Thyroid gland (tissue), 4 donors: Measurements from ENCODE around the gene C6orf141. TPM values are rescaled to one million over a fixed set of nuclear protein-coding genes. Genes with fewer than 3 reads are reported as not detected.
"Not testable (repeated sequence)": the region's sequence is repeated elsewhere in the genome, so short reads cannot be mapped to it uniquely, and the experiment has no call there.

Experiments
- DNase-seq, 2 donors: peaks; one replicate each; pipeline ENCODE4 v3.0.0-alpha.2; 2019
- H3K27ac ChIP-seq, 3 donors: fragments of 200-600 bp; sonication (generic); 1 replicate in 2 of 3; 2 replicates in 1 of 3; pipeline ENCODE4 v1.5.1; 2016 to 2019; ENCODE audit warnings: mild to moderate bottlenecking in 1 of 3, moderate library complexity in 1 of 3
- H3K27me3 ChIP-seq: fragments of 200-600 bp; sonication (generic); one replicate; pipeline ENCODE4 v1.5.1; 2019
- H3K36me3 ChIP-seq, 2 donors: fragments of 200-600 bp; sonication (generic); one replicate each; pipeline ENCODE4 v1.5.1; 2016 to 2019
- H3K4me1 ChIP-seq, 2 donors: fragments of 200-600 bp; sonication (generic); one replicate each; pipeline ENCODE4 v1.5.1; 2017 to 2019
- H3K4me3 ChIP-seq, 3 donors: fragments of 200-600 bp; sonication (generic); replicated peaks in 1 of 3; 1 replicate in 2 of 3; 2 replicates in 1 of 3; pipeline ENCODE4 v1.5.1; 2016; ENCODE audit warnings: mild to moderate bottlenecking in 1 of 3
- H3K9me3 ChIP-seq: fragments of 200-600 bp; sonication (generic); one replicate; pipeline ENCODE4 v1.5.1; 2017
- CTCF ChIP-seq, 6 experiments: fragments of 200-600 bp in 3 of 6; fragments of 450-650 bp in 3 of 6; sonication (generic) in 3 of 6; IDR thresholded peaks; one replicate each; pipeline ENCODE4 v1.5.1; 2016 to 2019; ENCODE audit warnings: antibody characterized with exemption in 6 of 6, mild to moderate bottlenecking in 2 of 6, inconsistent platforms in 1 of 6, moderate library complexity in 1 of 6
- POLR2A ChIP-seq, 2 donors: fragments of 450-650 bp; IDR thresholded peaks; one replicate each; pipeline ENCODE4 v1.6.1; 2017; ENCODE audit warnings: antibody characterized with exemption in 2 of 2, mild to moderate bottlenecking in 2 of 2, moderate library complexity in 1 of 2
- WGBS, 2 donors: methylation state at CpG; one replicate each; pipeline ENCODE4 v1.1.5; 2017; 5-methylcytosine and 5-hydroxymethylcytosine counted together
- intact Hi-C: fragments of 100-400 bp; cut with DNase I; formaldehyde crosslinking; loops from one replicate; pipeline ENCODE4 v1.15.1; 2023
- total RNA-seq, 4 donors: library from RNA; depleted of rRNA; stranded (reverse); fragments of >200 nt; gene quantifications; one replicate each; pipeline ENCODE4 v1.2.3, GENCODE V29; 2016

Gene C6orf141
- total RNA-seq, 4 donors from 2014 or later = 7.4 to 19.8 (median 11.3) TPM

GRCh38 chr6:49582529-49582928, 32.1 kb downstream of the C6orf141 start:
- intact Hi-C loops = no loop called here
- H3K9me3 ChIP-seq = no peaks in the 10 kb centered on the region
- H3K36me3 ChIP-seq = no peaks in the 10 kb centered on the region
- no peak overlapping the region for H3K4me3 ChIP-seq
- WGBS, 2 donors = 75 to 81% methylated on average over 1 of the region's 1 CpG
- no peak for TF ChIP-seq CTCF (IDR thresholded peaks at IDR 0.05)
- TF ChIP-seq POLR2A (IDR thresholded peaks at IDR 0.05) = no peak
- no peak for DNase-seq
- H3K4me1 ChIP-seq = no peaks in the 10 kb centered on the region
- no peaks in the 10 kb centered on the region for H3K27me3 ChIP-seq
- H3K27ac ChIP-seq = no peak overlapping the region

GRCh38 chr6:49587262-49587661, 36.8 kb downstream of the C6orf141 start:
- H3K27me3 ChIP-seq, H3K4me3 ChIP-seq, H3K36me3 ChIP-seq, DNase-seq, H3K27ac ChIP-seq, H3K4me1 ChIP-seq, intact Hi-C loops, H3K9me3 ChIP-seq: not testable (repeated sequence)
- WGBS, 2 donors = 87% methylated on average over 5 of the region's 5 CpGs

Other genes starting within 250 kb of the C6orf141 start
- 10 to 100 TPM; 15.3 to 26.7 (median 20.9) TPM for gene MMUT, start 87.4 kb upstream of the C6orf141 start, total RNA-seq
- 1 to 10 TPM; 2.4 to 6.1 (median 3.9) TPM for gene CENPQ, start 87.3 kb upstream of the C6orf141 start, total RNA-seq
- gene GLYATL3, start 50.7 kb upstream of the C6orf141 start, total RNA-seq = not detected
- not detected for gene RHAG, start 86.2 kb downstream of the C6orf141 start, total RNA-seq
- gene CRISP2, start 162.9 kb downstream of the C6orf141 start, total RNA-seq = 1 to 10 TPM in 1 of 4 donors, under 1 TPM in 2, not detected in 1; 0.33 to 2.7 (median 0.39) TPM
- not detected for gene CRISP3, start 193.7 kb downstream of the C6orf141 start, total RNA-seq
- under 1 TPM in 1 of 4 donors, not detected in 3; 0.94 TPM for gene PGK2, start 236.6 kb downstream of the C6orf141 start, total RNA-seq